ENCODE data around the gene ACP7.

The ACP7 gene

DNA sequence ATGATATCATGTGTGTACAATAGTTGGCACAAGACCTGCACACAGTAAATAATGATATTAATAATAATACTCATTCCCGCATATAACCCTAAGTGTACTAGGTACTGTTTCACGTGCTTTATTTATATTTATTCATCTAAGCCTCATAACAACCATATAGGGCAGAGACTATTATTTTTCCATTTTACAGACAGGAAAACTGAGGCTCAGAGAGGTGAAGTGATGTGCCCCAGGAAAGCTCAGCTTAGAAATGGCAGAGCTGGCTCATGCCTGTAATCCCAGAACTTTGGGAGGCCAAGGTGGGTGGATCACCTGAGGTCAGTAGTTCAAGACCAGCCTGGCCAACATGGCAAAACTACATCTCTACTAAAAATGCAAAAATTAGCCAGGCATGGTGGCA is 13.6 kb downstream of the ACP7 start:
- H3K4me1 ChIP-seq = peaks cover 0 to 21% (median 0%) of the 10 kb centered on the region in 10 experiments; a peak in 8 of 20 replicates
- no peak overlapping the region for H3K4me3 ChIP-seq
- H3K27me3 ChIP-seq = no peaks in the 10 kb centered on the region
- no peak overlapping the region for H3K9ac ChIP-seq
- peaks cover 14 to 23% (median 18%) of the 10 kb centered on the region in 11 experiments; a peak in 21 of 22 replicates for H3K9me3 ChIP-seq (replicated peaks in 1 of 11)
- H4K20me1 ChIP-seq = no peaks in the 10 kb centered on the region
- H3K36me3 ChIP-seq = no peaks in the 10 kb centered on the region
- no peak for TF ChIP-seq Cebpa-rat (IDR thresholded peaks at IDR 0.05)
- H3K27ac ChIP-seq = no peak overlapping the region
- H3K4me2 ChIP-seq = no peak overlapping the region

DNA sequence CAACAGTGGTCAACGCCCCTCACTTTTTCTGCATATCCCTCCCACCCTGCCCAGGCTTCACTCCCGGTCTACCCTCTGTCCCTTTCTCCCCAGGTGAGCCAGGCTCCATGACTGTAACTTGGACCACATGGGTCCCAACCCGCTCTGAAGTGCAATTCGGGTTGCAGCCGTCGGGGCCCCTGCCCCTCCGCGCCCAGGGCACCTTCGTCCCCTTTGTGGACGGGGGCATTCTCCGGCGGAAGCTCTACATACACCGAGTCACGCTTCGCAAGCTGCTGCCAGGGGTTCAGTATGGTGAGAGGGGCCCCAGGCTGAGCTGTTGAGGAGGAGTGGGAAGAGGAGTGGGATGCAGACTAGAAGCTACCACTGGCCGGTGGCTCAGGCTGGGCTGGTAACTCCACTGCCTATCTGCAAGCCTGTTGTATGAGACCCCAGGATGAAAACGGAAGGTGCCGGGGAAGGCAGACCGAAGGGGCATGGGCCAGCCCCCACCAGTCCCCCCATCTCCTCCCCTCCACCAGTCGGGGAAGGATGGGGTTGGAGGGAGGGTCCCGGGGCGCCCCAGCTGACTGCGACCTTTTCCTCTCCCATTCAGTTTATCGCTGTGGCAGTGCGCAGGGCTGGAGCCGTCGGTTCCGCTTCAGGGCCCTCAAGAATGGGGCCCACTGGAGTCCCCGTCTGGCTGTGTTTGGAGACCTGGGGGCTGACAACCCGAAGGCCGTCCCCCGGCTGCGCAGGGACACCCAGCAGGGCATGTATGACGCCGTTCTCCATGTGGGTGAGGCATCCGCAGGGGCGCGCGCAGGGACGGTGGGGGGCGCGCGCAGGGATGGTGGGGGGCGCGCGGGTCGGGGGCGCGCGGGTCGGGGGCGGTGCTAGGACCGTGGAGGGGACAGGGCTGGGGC is 14.4 kb downstream of the ACP7 start:
- Histone ChIP-seq H3K27me3 (no peaks in the 10 kb centered on the region), H3K4me2 (no peak overlapping the region), H4K20me1 (no peaks in the 10 kb centered on the region), H3K9ac (no peak overlapping the region), H3K4me1 (peaks cover 0 to 12% (median 0%) of the 10 kb centered on the region in 10 experiments; a peak in 8 of 20 replicates), H3K9me3 (replicated peaks in 1 of 11) (peaks cover 14 to 23% (median 18%) of the 10 kb centered on the region in 11 experiments; a peak in 21 of 22 replicates), H3K27ac (no peak overlapping the region), H3K4me3 (no peak overlapping the region), H3K36me3 (no peaks in the 10 kb centered on the region)
- no peak for TF ChIP-seq Cebpa-rat (IDR thresholded peaks at IDR 0.05)

DNA sequence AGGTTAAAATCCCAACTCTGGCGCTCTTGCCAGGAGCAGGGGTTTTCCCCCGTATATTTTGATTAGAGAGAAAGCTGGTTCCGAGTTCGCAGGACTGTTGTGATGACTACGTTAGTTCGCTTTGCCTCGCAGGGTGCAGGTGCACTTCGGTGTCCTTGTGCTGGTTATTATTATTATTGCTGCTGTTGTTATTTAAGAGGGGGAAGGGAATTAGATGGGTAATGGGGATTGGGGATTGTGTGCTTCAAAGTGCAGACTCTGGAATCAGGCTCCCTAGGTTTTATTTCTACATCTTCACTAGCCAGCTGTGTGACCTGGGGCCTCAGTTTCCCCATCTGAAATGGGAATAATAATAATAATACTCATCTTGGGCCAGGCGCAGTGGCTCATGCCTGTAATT is 15.2 kb downstream of the ACP7 start:
- no peaks in the 10 kb centered on the region for H4K20me1 ChIP-seq
- peaks cover 0 to 6% (median 0%) of the 10 kb centered on the region in 10 experiments; a peak in 6 of 20 replicates for H3K4me1 ChIP-seq
- no peak for TF ChIP-seq Cebpa-rat (IDR thresholded peaks at IDR 0.05)
- H3K27me3 ChIP-seq = no peaks in the 10 kb centered on the region
- H3K27ac ChIP-seq = no peak overlapping the region
- peaks cover 14 to 17% (median 17%) of the 10 kb centered on the region in 11 experiments; a peak in 21 of 22 replicates for H3K9me3 ChIP-seq (replicated peaks in 1 of 11)
- no peaks in the 10 kb centered on the region for H3K36me3 ChIP-seq
- no peak overlapping the region for H3K4me2 ChIP-seq
- no peak overlapping the region for H3K4me3 ChIP-seq
- H3K9ac ChIP-seq = no peak overlapping the region

DNA sequence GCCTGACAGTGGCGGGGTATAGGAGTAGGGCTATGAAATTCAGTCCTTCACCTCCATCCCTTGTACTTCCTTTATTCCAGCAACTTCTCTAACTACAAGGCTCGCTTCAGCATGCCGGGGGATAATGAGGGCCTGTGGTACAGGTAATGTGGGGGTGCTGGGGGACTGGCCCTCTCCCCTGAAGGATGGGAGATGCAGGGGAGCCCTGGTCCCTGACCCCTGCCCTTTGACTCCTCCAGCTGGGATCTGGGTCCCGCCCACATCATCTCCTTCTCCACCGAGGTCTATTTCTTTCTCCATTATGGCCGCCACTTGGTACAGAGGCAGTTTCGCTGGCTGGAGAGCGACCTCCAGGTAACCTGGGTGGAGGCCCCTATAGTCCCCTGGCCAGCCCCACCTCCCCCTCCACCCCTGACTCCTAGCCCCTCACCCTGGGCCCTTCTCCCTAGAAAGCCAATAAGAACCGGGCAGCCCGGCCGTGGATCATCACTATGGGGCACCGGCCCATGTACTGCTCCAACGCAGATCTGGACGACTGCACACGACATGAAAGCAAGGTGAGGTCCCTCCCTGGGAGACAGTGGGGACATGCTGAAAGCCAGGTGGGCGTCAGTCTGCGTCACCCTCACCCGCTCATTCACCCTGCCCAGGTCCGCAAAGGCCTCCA is 16.5 kb downstream of the ACP7 start:
- peaks cover 0 to 6% (median 0%) of the 10 kb centered on the region in 10 experiments; a peak in 2 of 20 replicates for H3K4me1 ChIP-seq
- H3K27ac ChIP-seq = no peak overlapping the region
- H3K4me3 ChIP-seq = no peak overlapping the region
- TF ChIP-seq Cebpa-rat (IDR thresholded peaks at IDR 0.05) = no peak
- H3K27me3 ChIP-seq = no peaks in the 10 kb centered on the region
- peaks cover 2 to 5% (median 4%) of the 10 kb centered on the region in 11 experiments; a peak in 16 of 22 replicates for H3K9me3 ChIP-seq (replicated peaks in 1 of 11)
- no peak overlapping the region for H3K9ac ChIP-seq
- no peaks in the 10 kb centered on the region for H4K20me1 ChIP-seq
- H3K4me2 ChIP-seq = no peak overlapping the region
- no peaks in the 10 kb centered on the region for H3K36me3 ChIP-seq

DNA sequence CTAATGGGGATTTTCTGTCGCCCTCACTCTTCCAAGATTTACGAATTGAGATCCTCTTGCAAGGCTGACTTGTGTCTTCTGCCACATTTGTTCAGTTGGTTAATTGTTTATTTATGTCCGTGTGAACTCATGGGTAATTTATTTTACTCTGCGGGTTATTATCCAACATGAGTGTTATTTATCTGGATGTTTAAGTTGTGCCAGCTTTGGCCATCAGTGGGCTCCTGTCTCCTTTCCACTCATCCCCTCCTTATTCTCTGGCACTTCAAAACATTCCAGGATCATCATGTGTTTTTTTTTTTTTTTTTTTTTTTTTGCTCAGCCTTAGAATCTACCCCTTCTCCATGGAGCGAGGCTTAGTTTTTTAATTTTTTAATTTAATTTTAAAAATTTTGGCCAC is 19.0 kb downstream of the ACP7 start:
- H3K27me3 ChIP-seq = no peaks in the 10 kb centered on the region
- no peak overlapping the region for H3K27ac ChIP-seq
- peaks cover 0 to 6% (median 0%) of the 10 kb centered on the region in 10 experiments; a peak in 2 of 20 replicates for H3K4me1 ChIP-seq
- no peaks in the 10 kb centered on the region for H3K9me3 ChIP-seq (replicated peaks in 1 of 11)
- no peak for TF ChIP-seq Cebpa-rat (IDR thresholded peaks at IDR 0.05)
- H4K20me1 ChIP-seq = no peaks in the 10 kb centered on the region; a peak in 1 of 22 replicates
- no peak overlapping the region for H3K4me2 ChIP-seq
- no peak overlapping the region for H3K9ac ChIP-seq
- H3K36me3 ChIP-seq = no peaks in the 10 kb centered on the region
- H3K4me3 ChIP-seq = no peak overlapping the region

DNA sequence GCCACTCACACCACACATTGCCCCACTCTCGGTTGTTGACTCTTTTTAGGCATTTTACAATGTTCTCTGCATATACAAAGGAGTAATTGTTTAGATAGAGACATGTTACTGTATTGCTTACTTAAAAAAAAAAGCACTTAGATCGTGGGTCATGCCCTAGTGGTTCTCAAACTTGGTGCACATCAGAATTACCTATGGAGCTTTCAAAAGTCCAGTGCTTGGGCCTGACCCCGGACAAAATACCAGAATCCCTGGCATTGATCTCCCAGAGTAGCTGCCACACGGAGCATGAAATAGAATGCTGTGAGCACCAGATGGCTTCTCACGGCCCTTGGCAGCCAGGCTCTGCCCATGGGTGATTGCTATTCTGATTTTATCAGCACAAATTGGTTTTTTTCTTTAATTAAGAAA is 20.0 kb downstream of the ACP7 start:
- Histone ChIP-seq H3K4me2 (no peak overlapping the region), H3K4me3 (no peak overlapping the region), H4K20me1 (no peaks in the 10 kb centered on the region; a peak in 1 of 22 replicates)

DNA sequence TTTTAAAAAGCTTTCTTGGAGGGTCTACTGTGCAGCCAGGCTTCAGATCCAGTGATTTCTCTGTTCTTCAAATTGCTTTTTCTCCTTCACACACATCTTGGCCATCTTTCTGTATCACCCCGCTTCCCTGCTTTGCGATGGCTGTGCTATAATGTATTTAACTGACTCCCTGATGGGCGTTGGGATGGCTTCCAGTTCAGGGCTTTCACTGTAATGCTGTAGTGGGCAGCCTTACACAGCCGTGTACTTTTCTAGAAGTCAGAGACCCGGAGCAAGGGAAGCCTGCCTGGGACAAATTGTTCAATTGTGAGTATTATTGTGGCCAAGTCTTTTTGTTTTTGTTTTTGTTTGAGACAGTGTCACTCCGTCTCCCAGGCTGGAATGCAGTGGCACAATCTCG is 22.0 kb downstream of the ACP7 start:
- peaks cover 4 to 11% (median 8%) of the 10 kb centered on the region in 10 experiments; a peak in 15 of 20 replicates for H3K4me1 ChIP-seq
- no peaks in the 10 kb centered on the region for H3K9me3 ChIP-seq (replicated peaks in 1 of 11)
- no peaks in the 10 kb centered on the region for H3K36me3 ChIP-seq
- no peaks in the 10 kb centered on the region for H3K27me3 ChIP-seq
- no peak overlapping the region for H3K4me2 ChIP-seq
- no peak overlapping the region for H3K27ac ChIP-seq
- no peak for TF ChIP-seq Cebpa-rat (IDR thresholded peaks at IDR 0.05)
- no peak overlapping the region for H3K4me3 ChIP-seq
- H3K9ac ChIP-seq = no peak overlapping the region
- peaks cover 0 to 8% (median 0%) of the 10 kb centered on the region in 11 experiments; a peak in 1 of 22 replicates for H4K20me1 ChIP-seq

More for the DNA sequence above, 20.0 kb downstream of the ACP7 start:
- Histone ChIP-seq H3K36me3 (no peaks in the 10 kb centered on the region), H3K4me1 (no peaks in the 10 kb centered on the region), H3K9ac (no peak overlapping the region), H3K27me3 (no peaks in the 10 kb centered on the region), H3K9me3 (replicated peaks in 1 of 11) (no peaks in the 10 kb centered on the region), H3K27ac (no peak overlapping the region)
- TF ChIP-seq Cebpa-rat (IDR thresholded peaks at IDR 0.05) = no peak

DNA sequence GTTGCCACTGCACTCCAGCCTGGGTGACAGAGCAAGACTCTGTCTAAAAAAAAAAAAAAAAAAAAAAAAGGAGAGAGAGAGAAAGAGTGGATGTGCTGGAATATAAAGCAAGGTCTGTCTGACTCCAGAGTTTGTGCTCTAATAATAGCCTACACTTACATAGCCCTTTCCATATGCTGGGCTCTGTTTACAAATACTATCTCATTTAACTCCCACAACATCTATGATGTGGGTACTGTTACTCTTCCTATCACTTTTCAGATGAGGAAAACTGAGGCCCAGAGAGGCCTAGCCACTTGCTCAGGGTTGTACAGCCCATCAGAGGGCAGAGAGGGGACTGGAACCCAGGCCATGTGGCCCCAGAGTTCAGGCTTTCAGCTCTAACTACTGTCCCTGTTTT is 25.5 kb downstream of the ACP7 start:
- Histone ChIP-seq H3K4me1 (peaks cover 4 to 12% (median 8%) of the 10 kb centered on the region in 10 experiments; a peak in 15 of 20 replicates), H3K27me3 (no peaks in the 10 kb centered on the region), H3K4me2 (no peak overlapping the region), H4K20me1 (peaks cover 0 to 8% (median 0%) of the 10 kb centered on the region in 11 experiments; a peak in 1 of 22 replicates), H3K9me3 (replicated peaks in 1 of 11) (no peaks in the 10 kb centered on the region), H3K9ac (no peak overlapping the region), H3K27ac (no peak overlapping the region), H3K4me3 (no peak overlapping the region), H3K36me3 (no peaks in the 10 kb centered on the region)
- no peak for TF ChIP-seq Cebpa-rat (IDR thresholded peaks at IDR 0.05)

Data from BLaER1 treated with 17β-estradiol and CSF1 and Interleukin-3, amounts not matched to agents 10 nM and 100 nM (cell line).